Measurements from ENCODE around the gene PAPPA. TPM values are rescaled to one million over a fixed set of nuclear protein-coding genes. Genes with fewer than 3 reads are reported as not detected.

PAPPA gene
- total RNA-seq, 1 experiment from 2014 or later = 3.9 TPM

- POLR2A ChIA-PET (ENCODE audit: unreplicated experiment) = interaction anchor here (0.6 kb wide), 1 partner anchor 410 kb away, joined by 3 read pairs; no protein-coding TSS in a partner anchor
Observed at GRCh38 chr9:116182876-116183275, 29.3 kb downstream of the PAPPA start.

GRCh38 chr9:116187570-116188170 is 34.1 kb downstream of the PAPPA start:
- Histone ChIP-seq H3K4me3 (no peak overlapping the region), H3F3A (ENCODE audit: insufficient read depth, low read depth) (no peaks in the 10 kb centered on the region), H3K9me2 (ENCODE audit: insufficient read depth) (no peaks in the 10 kb centered on the region), H3K4me2 (no peak overlapping the region), H3K9me3 (ENCODE audit: insufficient read depth, low read depth) (no peaks in the 10 kb centered on the region), H3K4me1 (replicated peaks; ENCODE audit: insufficient read depth) (peaks cover 28% of the 10 kb centered on the region), H4K20me1 (ENCODE audit: insufficient read depth) (no peaks in the 10 kb centered on the region), H3K36me3 (ENCODE audit: low read depth) (no peaks in the 10 kb centered on the region), H3K27me3 (ENCODE audit: insufficient read depth, low read depth) (no peaks in the 10 kb centered on the region), H2AFZ (no peak overlapping the region), H3K27ac (no peak overlapping the region), H3K79me2 (ENCODE audit: low read depth) (no peaks in the 10 kb centered on the region)
- DNase-seq = no peak
- ChIA-PET POLR2A (ENCODE audit: unreplicated experiment) (no interaction called here), CTCF (interaction anchor here (0.6 kb wide), 1 partner anchor 159 kb away, joined by 4 read pairs; no protein-coding TSS in a partner anchor)
- TF ChIP-seq EZH2 (IDR thresholded peaks at IDR 0.05; ENCODE audit: low read depth) = no peak
- TF ChIP-seq CTCF (conservative IDR thresholded peaks at IDR 0.05) = no peak
- BruUV-seq (replicated peaks) = no TSS peak
- intact Hi-C loops (cut with micrococcal nuclease; ENCODE audit: unreplicated experiment) = loop anchor here (5.0 kb wide), 1 partner anchor 810 kb away; no protein-coding TSS in a partner anchor

More at GRCh38 chr9:116182876-116183275, 29.3 kb downstream of the PAPPA start:
- no peak for TF ChIP-seq CTCF (conservative IDR thresholded peaks at IDR 0.05)
- TF ChIP-seq EZH2 (IDR thresholded peaks at IDR 0.05; ENCODE audit: low read depth) = no peak
- Histone ChIP-seq H4K20me1 (ENCODE audit: insufficient read depth) (no peaks in the 10 kb centered on the region), H3K36me3 (ENCODE audit: low read depth) (no peaks in the 10 kb centered on the region), H2AFZ (no peak overlapping the region), H3K9me2 (ENCODE audit: insufficient read depth) (no peaks in the 10 kb centered on the region), H3K4me2 (no peak overlapping the region), H3F3A (ENCODE audit: insufficient read depth, low read depth) (no peaks in the 10 kb centered on the region), H3K27ac (no peak overlapping the region), H3K4me1 (replicated peaks; ENCODE audit: insufficient read depth) (peaks cover 10% of the 10 kb centered on the region), H3K4me3 (no peak overlapping the region), H3K27me3 (ENCODE audit: insufficient read depth, low read depth) (no peaks in the 10 kb centered on the region), H3K9me3 (ENCODE audit: insufficient read depth, low read depth) (no peaks in the 10 kb centered on the region), H3K79me2 (ENCODE audit: low read depth) (no peaks in the 10 kb centered on the region)
- intact Hi-C loops (cut with micrococcal nuclease; ENCODE audit: unreplicated experiment) = no loop called here
- CTCF ChIA-PET = no interaction called here
- BruUV-seq (replicated peaks) = no TSS peak
- no peak for DNase-seq

GRCh38 chr9:116189683-116190082 is 36.1 kb downstream of the PAPPA start:
- ChIA-PET POLR2A (ENCODE audit: unreplicated experiment) (no interaction called here), CTCF (no interaction called here)
- TF ChIP-seq EZH2 (IDR thresholded peaks at IDR 0.05; ENCODE audit: low read depth) (no peak), CTCF (conservative IDR thresholded peaks at IDR 0.05) (no peak)
- H3F3A ChIP-seq (ENCODE audit: insufficient read depth, low read depth) = peaks cover 16% of the 10 kb centered on the region
- H3K4me2 ChIP-seq = no peak overlapping the region
- no TSS peak for BruUV-seq (replicated peaks)
- H3K36me3 ChIP-seq (ENCODE audit: low read depth) = no peaks in the 10 kb centered on the region
- no peaks in the 10 kb centered on the region for H4K20me1 ChIP-seq (ENCODE audit: insufficient read depth)
- intact Hi-C loops (cut with micrococcal nuclease; ENCODE audit: unreplicated experiment) = loop anchor here (5.0 kb wide), 1 partner anchor 812 kb away; no protein-coding TSS in a partner anchor
- no peaks in the 10 kb centered on the region for H3K9me3 ChIP-seq (ENCODE audit: insufficient read depth, low read depth)
- no peaks in the 10 kb centered on the region for H3K27me3 ChIP-seq (ENCODE audit: insufficient read depth, low read depth)
- H3K4me3 ChIP-seq = no peak overlapping the region
- no peaks in the 10 kb centered on the region for H3K79me2 ChIP-seq (ENCODE audit: low read depth)
- H3K9me2 ChIP-seq (ENCODE audit: insufficient read depth) = no peaks in the 10 kb centered on the region
- no peak overlapping the region for H2AFZ ChIP-seq
- H3K27ac ChIP-seq = 0 out of 2 replicates have a peak overlapping the region, but pooled peaks have one; percentile 61
- DNase-seq = peak in 1 of 2 experiments; percentile 17
- H3K4me1 ChIP-seq (replicated peaks; ENCODE audit: insufficient read depth) = peaks cover 47% of the 10 kb centered on the region

Measured in PC-9 (cell line).